Measurements from ENCODE around the gene GLDC. TPM values are rescaled to one million over a fixed set of nuclear protein-coding genes. Genes with fewer than 3 reads are reported as not detected.

The GLDC gene
- total and polyA plus RNA-seq, 10 of the 15 experiments (the other 5 are each of a cell fraction or from before 2014, with no cell fraction given) = 33.1 to 165 (median 114) TPM

DNA sequence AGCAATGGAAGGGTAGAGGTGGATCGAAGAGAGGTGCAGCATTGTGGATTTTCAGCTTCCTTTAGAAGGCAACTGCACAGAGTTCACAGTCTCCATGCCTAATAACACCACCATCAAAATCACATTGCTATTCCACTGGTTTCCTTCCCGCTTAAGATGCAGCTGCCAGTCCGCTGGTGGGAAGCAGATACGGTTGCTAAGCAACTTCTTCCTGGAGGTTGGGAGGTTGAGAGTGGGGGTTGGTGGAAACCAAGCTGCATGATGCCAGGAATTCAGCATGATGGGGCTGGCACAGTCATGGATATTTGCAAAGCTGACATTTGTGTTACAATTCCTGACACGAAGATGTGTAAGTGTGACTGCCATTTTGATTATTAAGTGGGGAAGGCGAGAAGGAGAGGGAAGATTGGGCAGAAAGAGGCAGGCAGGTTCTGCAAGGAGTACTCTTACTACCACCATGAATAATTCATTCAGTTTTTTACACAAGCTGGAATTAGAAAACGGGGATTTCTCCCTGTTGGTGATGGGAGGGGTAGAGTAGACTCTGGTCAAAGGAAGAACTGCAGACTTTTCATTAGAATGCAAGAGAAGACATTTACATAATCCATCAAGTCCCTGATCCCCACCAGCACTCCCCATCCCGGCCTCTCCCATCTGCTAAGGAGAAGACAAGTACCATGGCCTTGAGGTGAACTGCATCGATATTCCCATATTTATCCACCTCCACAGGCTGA lies 87.5 kb downstream of the GLDC start:
- H3K36me3 ChIP-seq (ENCODE audit: control insufficient read depth in 2 of 2, insufficient read depth in 2 of 2, low read length in 1 of 2) = peaks cover 7 to 17% of the 10 kb centered on the region in 2 experiments
- WGBS (ENCODE audit: insufficient coverage, insufficient replicate concordance, low lambda C conversion rate, missing lambda C conversion rate) = 93% methylated on average over 9 of the region's 9 CpGs
- no peaks in the 10 kb centered on the region for H3K9me3 ChIP-seq (replicated peaks; ENCODE audit: control insufficient read depth, insufficient read depth, low read length)
- ChIA-PET SMC1A (ENCODE audit: uncharacterized antibody, unreplicated experiment) (interaction anchor here (0.7 kb wide), 1 partner anchor 835 kb away, joined by 3 read pairs; no protein-coding TSS in a partner anchor), CTCF (interaction anchor here (0.8 to 1.8 kb wide), 2 partner anchors 10 to 13 kb away, joined by 3 to 7 read pairs; no protein-coding TSS in a partner anchor), RAD21 (ENCODE audit: unreplicated experiment) (no interaction called here), POLR2A (no interaction called here)
- DNase-seq (ENCODE audit: low read depth, low spot score) (no peak), FAIRE-seq (no peak), ATAC-seq (no peak)
- H3K27ac ChIP-seq (ENCODE audit: control insufficient read depth, insufficient read depth) = no peak overlapping the region
- H4K20me1 ChIP-seq (ENCODE audit: control insufficient read depth, insufficient read depth) = no peaks in the 10 kb centered on the region
- no peak overlapping the region for H3K4me2 ChIP-seq (ENCODE audit: control insufficient read depth, insufficient read depth)
- H3K27me3 ChIP-seq (replicated peaks in 1 of 2; ENCODE audit: control insufficient read depth in 2 of 2, insufficient read depth in 2 of 2, low read length in 1 of 2) = no peaks in the 10 kb centered on the region
- no peak overlapping the region for H3K4me3 ChIP-seq
- no peaks in the 10 kb centered on the region for H3K79me2 ChIP-seq (ENCODE audit: control insufficient read depth, insufficient read depth, low read length)
- H3K9ac ChIP-seq (ENCODE audit: control insufficient read depth, insufficient read depth, low read length) = no peak overlapping the region
- intact Hi-C loops (cut with micrococcal nuclease; ENCODE audit: unreplicated experiment) = no loop called here
- BruUV-seq (replicated peaks) = no TSS peak
- H3K4me1 ChIP-seq (ENCODE audit: control insufficient read depth, insufficient read depth, low read length) = no peaks in the 10 kb centered on the region
- in situ Hi-C loops (cut with MboI) = no loop called here
- no peak overlapping the region for H2AFZ ChIP-seq (ENCODE audit: control insufficient read depth, low read depth, low read length)
- TF ChIP-seq BCL3 (IDR thresholded peaks at IDR 0.05; ENCODE audit: borderline replicate concordance, insufficient read depth, low read depth, low read length, poor library complexity, severe bottlenecking) (peak; percentile 21), RUNX3 (IDR thresholded peaks at IDR 0.05; ENCODE audit: low read length) (no peak), POU2F2 (IDR thresholded peaks at IDR 0.05; ENCODE audit: borderline replicate concordance, low read depth, low read length) (no peak)
- TF ChIP-seq, protein P1, sequence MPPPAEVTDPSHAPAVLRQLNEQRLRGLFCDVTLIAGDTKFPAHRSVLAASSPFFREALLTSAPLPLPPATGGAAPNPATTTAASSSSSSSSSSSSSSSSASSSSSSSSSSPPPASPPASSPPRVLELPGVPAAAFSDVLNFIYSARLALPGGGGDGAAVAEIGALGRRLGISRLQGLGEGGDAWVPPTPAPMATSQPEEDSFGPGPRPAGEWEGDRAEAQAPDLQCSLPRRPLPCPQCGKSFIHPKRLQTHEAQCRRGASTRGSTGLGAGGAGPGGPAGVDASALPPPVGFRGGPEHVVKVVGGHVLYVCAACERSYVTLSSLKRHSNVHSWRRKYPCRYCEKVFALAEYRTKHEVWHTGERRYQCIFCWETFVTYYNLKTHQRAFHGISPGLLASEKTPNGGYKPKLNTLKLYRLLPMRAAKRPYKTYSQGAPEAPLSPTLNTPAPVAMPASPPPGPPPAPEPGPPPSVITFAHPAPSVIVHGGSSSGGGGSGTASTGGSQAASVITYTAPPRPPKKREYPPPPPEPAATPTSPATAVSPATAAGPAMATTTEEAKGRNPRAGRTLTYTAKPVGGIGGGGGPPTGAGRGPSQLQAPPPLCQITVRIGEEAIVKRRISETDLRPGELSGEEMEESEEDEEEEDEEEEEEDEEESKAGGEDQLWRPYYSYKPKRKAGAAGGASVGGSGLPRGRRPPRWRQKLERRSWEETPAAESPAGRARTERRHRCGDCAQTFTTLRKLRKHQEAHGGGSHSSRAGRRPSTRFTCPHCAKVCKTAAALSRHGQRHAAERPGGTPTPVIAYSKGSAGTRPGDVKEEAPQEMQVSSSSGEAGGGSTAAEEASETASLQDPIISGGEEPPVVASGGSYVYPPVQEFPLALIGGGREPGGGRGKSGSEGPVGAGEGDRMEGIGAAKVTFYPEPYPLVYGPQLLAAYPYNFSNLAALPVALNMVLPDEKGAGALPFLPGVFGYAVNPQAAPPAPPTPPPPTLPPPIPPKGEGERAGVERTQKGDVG (CRISPR knock-in tag; IDR thresholded peaks at IDR 0.05) = no peak

Measured in GM12878 (cell line).